DMS53 treated with DMSO at 0.1 percent for 48 hours (cell line): ENCODE data around the gene STPG1.
A peak's percentile ranks its signal among the peaks of the same experiment; 100 is the strongest.

ENCODE experiments used
- DNase-seq: peaks from one replicate; lab custom pipeline; 2025; ENCODE audit not compliant: unreplicated experiment; lab: John Stamatoyannopoulos, UW

STPG1 gene

GRCh38 chr1:24343412-24344089, 70.0 kb downstream of the STPG1 start:
- DNase-seq: no peak

GRCh38 chr1:24341260-24341659, 72.3 kb downstream of the STPG1 start:
- DNase-seq: no peak

GRCh38 chr1:24340770-24341169, 72.8 kb downstream of the STPG1 start:
- DNase-seq: no peak

GRCh38 chr1:24339996-24340395, 73.6 kb downstream of the STPG1 start:
- no peak for DNase-seq

- no peak for DNase-seq
Measured at GRCh38 chr1:24338447-24338846, 75.1 kb downstream of the STPG1 start.

GRCh38 chr1:24337455-24337854, 76.1 kb downstream of the STPG1 start:
- DNase-seq: no peak

GRCh38 chr1:24336075-24336474, 77.5 kb downstream of the STPG1 start:
- DNase-seq: no peak

- no peak for DNase-seq
Measured at GRCh38 chr1:24331961-24332673, 81.5 kb downstream of the STPG1 start.

GRCh38 chr1:24329797-24330543, 83.6 kb downstream of the STPG1 start:
- no peak for DNase-seq

GRCh38 chr1:24329331-24329730, 84.3 kb downstream of the STPG1 start:
- DNase-seq: no peak

- no peak for DNase-seq
Measured at GRCh38 chr1:24327891-24328290, 85.7 kb downstream of the STPG1 start.

GRCh38 chr1:24327486-24327885, 86.1 kb downstream of the STPG1 start:
- DNase-seq: no peak

GRCh38 chr1:24325587-24326449, 87.8 kb downstream of the STPG1 start:
- no peak for DNase-seq

- no peak for DNase-seq
Measured at GRCh38 chr1:24324903-24325302, 88.7 kb downstream of the STPG1 start.

- no peak for DNase-seq
Measured at GRCh38 chr1:24323281-24323680, 90.3 kb downstream of the STPG1 start.

- no peak for DNase-seq
Measured at GRCh38 chr1:24322470-24323177, 91.0 kb downstream of the STPG1 start.

GRCh38 chr1:24321697-24322469, 91.7 kb downstream of the STPG1 start:
- DNase-seq: peak; percentile 5

- no peak for DNase-seq
Measured at GRCh38 chr1:24321126-24321525, 92.5 kb downstream of the STPG1 start.

- DNase-seq: no peak
Measured at GRCh38 chr1:24319962-24320361, 93.6 kb downstream of the STPG1 start.
